GM21786 (cell line): ENCODE data around the gene SFTPD.
"Not testable (repeated sequence)": the region's sequence is repeated elsewhere in the genome, so short reads cannot be mapped to it uniquely, and the experiment has no call there.

Experiments
- ATAC-seq: cut with Tn5 transposase; IDR thresholded peaks from one replicate; pipeline ENCODE4 v1.9.1; 2021; ENCODE audit not compliant: unreplicated experiment

Gene SFTPD

DNA sequence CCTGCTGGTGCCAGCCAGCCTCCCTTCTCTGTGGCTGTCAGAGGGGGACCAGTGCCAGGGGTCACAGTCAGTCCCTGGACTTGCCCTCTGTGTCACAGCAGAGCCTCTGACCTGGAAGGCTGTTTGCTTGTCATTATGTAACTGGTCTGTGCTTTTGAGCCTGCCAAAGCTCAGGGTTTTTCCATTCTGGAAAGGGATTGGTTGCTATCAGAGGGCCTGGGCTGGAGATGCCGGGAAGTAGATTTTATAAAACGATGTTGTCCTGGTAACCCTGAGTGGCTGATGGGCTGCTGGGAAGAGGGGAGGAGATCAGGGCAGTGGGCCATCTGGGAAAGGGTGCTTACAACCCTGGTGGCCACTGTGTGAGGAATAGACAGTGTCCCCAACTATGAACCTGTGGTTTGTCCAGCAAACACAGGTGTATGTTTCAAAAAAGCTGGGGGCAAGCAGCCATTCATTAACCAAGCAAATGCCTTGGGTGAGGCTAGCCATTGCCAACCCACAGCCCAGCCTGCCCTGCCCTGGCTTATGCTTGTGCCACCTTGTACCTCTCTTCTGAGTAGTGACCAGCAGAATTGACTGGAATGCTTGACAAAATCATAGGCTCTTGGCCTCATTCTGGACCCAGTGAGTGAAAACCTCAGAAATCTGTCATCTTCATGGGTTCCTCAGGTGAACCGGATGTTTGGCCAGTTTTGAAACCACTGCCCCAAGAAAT is 21.6 kb downstream of the SFTPD start:
- ATAC-seq: no peak

- no peak for ATAC-seq
Measured at GRCh38 chr10:79926037-79926436, 22.9 kb downstream of the SFTPD start.

- no peak for ATAC-seq
Measured at GRCh38 chr10:79925614-79926013, 23.3 kb downstream of the SFTPD start.

DNA sequence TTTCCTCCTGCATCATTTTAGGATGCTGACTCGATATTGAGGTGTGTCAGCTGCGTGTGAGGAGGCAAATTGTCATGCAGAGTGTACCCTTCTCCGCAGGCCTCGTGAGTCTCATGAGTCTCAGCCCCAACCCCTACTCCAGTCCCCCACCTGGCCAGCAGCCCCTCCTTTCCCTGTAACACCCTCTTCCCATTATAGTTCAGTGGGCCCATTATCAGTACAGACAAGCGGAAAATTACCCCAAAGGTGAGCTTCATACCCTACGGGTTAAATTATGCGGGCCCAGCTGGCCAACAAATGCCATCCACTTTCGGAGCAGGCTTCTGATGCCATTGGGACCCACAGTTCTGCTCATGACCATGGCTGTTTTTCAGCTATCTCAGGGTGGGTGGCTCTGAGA is 25.2 kb downstream of the SFTPD start:
- no peak for ATAC-seq

- no peak for ATAC-seq
Measured at GRCh38 chr10:79923145-79923544, 25.8 kb downstream of the SFTPD start.

- not testable (repeated sequence) for ATAC-seq
Measured at GRCh38 chr10:79922011-79922412, 26.9 kb downstream of the SFTPD start.

GRCh38 chr10:79915838-79916237 is 33.1 kb downstream of the SFTPD start:
- not testable (repeated sequence) for ATAC-seq

DNA sequence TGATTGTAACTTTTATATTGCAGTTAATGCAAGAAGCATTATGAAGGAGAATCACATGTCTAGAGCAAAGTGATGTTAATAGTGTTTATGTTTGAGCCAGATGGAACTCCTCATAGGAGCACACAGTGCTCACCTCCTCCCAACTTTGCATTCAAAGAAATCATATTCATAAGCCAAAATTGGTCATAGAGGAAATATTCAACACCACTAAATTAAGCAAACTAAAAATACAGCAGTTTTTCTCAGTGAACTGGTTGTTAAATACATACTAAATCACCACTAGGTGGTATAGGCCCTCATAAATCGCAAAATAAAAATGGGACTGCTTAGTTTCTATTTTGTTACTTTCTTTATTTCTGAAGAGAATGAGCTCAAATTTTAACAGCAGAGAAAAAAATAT is 34.4 kb downstream of the SFTPD start:
- not testable (repeated sequence) for ATAC-seq

- no peak for ATAC-seq
Measured at GRCh38 chr10:79910836-79911235, 38.1 kb downstream of the SFTPD start.

GRCh38 chr10:79910344-79910743 is 38.6 kb downstream of the SFTPD start:
- ATAC-seq: no peak

DNA sequence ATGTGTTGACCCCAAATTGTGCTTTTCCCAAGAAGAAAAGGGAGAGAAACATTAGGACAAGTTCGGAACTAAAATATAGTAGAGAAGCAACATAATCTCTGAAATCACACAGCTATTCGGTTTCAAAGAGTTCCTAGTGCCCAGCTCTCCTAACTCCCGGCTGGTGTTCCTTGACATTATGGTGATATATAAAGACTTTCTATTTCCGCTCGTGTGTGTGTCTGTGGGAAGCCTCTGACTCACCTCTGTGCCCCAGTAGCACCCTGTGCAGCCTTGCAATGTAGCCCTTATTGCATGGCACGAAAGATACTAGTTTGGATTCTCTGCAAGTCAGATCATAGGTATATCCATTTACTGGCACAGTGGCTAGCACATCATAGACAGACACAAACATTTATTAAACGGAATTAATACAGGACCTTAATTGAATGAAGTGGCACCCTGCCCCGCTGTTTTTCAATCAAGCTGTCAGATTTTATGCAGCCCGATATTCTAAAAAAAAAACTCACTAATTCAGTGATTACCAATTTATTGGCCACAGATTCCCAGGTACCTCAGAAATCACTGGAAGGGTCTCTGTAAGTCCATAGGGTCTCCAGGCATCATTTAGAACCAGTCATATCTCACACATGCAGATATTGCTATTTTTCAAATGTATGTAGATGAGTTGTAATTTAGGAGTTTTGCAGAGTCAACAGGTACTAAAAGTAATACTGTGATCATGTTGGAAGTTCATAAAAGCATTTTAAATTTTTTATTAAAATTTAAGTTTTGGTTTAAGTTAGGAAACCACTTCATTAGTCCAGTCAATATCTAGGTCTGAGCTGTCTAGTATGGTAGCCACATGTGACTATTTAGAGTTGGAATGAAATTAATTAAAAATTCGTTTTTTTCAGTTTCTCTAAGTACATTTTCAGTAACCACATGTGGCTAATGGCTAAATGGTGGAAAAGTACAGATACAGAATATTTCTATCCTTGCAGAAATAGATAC is 43.3 kb downstream of the SFTPD start:
- no peak for ATAC-seq

GRCh38 chr10:79904671-79905321 is 44.1 kb downstream of the SFTPD start:
- ATAC-seq: no peak

DNA sequence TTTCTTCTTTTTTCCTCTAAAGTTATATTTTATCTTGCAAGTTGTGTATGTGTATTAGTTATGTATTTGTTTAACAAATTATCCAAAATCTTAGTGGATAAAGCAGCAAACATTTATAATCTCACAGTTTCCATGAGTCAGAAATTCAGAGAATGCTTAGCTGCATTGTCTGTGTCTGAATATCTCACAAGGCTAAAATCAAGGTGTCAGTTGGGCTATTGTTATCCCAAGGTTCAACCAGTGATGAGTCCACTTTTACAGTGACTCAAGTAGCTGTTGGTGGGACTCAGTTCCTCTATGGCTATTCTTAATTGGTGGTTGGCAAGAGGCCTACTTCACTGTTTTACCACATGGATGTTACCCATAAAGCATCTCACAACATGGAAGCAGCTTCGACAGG is 47.3 kb downstream of the SFTPD start:
- not testable (repeated sequence) for ATAC-seq

DNA sequence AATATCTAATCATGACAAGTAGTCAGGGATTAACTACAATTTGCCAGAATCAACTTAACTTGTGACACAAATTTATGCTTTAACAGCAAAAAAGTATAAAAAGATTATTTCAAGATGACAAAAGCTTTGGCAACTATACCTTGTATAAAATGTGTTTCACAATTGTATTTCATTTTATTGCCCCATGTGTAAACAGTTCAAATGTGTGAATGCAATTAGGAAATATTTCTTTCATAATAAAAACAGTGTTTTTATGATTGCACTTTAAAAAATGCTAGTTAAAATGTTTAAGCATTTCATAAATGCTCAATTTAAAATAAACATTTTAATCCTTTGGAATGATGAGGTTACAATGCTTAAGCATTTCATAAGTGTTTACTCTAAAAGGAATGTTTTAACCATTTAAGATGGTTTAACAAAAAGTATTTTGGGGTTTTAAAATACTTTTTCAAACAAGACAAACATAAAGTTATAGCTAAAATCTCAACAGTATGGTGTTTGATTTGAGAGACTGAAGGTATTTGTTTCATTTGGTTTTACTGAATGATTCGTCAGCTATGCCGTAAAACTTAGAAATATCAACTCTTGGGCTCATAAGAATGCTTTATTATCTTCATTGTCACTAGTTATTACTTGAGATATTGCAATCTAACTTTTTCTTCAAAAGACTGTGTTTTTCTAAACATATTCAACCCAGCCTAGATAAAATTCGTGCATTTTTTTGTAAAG is 50.1 kb downstream of the SFTPD start:
- no peak for ATAC-seq

GRCh38 chr10:79892896-79893295 is 56.0 kb downstream of the SFTPD start:
- not testable (repeated sequence) for ATAC-seq

DNA sequence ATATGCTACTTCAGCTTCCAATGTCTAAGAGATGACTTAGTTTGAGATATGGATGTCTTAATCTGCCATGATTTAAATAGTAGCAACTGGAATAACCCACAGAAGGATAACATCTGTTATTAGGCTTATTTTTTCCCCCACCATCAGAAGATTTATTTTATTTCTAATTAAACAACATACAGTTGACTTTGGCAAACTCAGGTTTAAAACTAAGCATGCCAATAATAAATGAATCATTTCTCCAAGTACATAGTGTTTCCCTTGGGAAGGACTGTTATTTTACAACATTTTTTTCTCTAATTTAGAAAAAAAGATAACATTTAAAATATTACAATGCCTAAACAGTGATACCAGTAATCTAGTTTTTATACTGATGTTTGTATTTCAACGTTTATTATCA is 58.4 kb downstream of the SFTPD start:
- ATAC-seq: no peak

DNA sequence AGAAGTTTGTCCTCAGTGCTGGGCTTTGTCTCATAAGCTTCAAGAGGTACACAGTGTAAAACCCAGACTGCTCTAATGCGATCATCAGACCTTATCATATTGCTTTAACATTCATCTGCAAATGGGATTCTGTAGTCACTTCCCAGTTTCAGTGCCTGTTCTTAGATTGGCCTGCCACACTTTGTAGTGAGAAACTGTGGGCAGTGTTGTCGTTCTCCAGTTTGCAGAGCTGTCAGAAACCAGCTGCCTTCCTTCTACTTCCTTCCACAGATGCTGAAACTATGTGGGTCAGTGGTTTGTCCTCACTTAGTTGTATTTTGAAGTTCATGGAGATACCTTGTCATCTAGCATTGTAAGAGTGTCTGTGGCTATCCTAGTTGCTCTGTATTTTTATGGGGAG is 59.9 kb downstream of the SFTPD start:
- ATAC-seq: not testable (repeated sequence)
